HEK293 (cell line): Measurements from ENCODE around the gene POLR2E.
A peak's percentile ranks its signal among the peaks of the same experiment; 100 is the strongest.

ENCODE experiments used
- CTCF ChIA-PET: fragments of 350-600 bp; formaldehyde crosslinking; extraction: SDS; loops from one replicate; lab custom pipeline; 2021; ENCODE audit warnings: antibody characterized with exemption; lab: Yijun Ruan, JAX
- POLR2A ChIA-PET: fragments of 300-600 bp; formaldehyde crosslinking; extraction: SDS; loops from one replicate; lab custom pipeline; 2020; ENCODE audit warnings: antibody characterized with exemption, inconsistent platforms; lab: Yijun Ruan, JAX
- H3K27ac ChIP-seq: fragments of 200-500 bp; sonication (Bioruptor generic); 2 replicates; pipeline ENCODE4 v1.5.1; 2014; ENCODE audit warnings: low read depth, low read length, control low read depth, inconsistent platforms; ENCODE audit errors: extremely low read depth
- H3K36me3 ChIP-seq, 2 experiments: fragments of 200-500 bp in 1 of 2; sonication (Bioruptor generic) in 1 of 2; 1 replicate in 1 of 2; 2 replicates in 1 of 2; pipeline ENCODE4 v1.5.1; 2014 to 2017; ENCODE audit warnings: inconsistent platforms in 2 of 2, low read length in 2 of 2; ENCODE audit not compliant: control insufficient read depth in 2 of 2, insufficient read depth in 1 of 2
- H3K4me1 ChIP-seq: fragments of 200-500 bp; sonication (Bioruptor generic); 2 replicates; pipeline ENCODE4 v1.5.1; 2014; ENCODE audit warnings: mild to moderate bottlenecking, low read length, inconsistent platforms; ENCODE audit not compliant: control insufficient read depth, insufficient read depth
- H3K4me3 ChIP-seq: 2 replicates; pipeline ENCODE4 v1.5.1; 2011; ENCODE audit warnings: low read depth, mild to moderate bottlenecking, control low read depth, low read length, moderate library complexity
- H3K9me3 ChIP-seq: fragments of 200-500 bp; sonication (Bioruptor generic); 2 replicates; pipeline ENCODE4 v1.5.1; 2014; ENCODE audit warnings: low read depth, low read length, inconsistent platforms; ENCODE audit not compliant: control insufficient read depth, insufficient read depth
- ATF2 ChIP-seq: fragments of 450-650 bp; formaldehyde crosslinking; IDR thresholded peaks from 2 replicates; pipeline ENCODE4 v1.5.1; 2016; ENCODE audit warnings: missing biosample characterization, missing genetic modification characterization, low read depth
- CTCF ChIP-seq: fragments of 450-650 bp; formaldehyde crosslinking; IDR thresholded peaks from 2 replicates; pipeline ENCODE4 v1.5.1; 2016; ENCODE audit warnings: missing biosample characterization, missing genetic modification characterization
- GLIS1 ChIP-seq: fragments of 450-650 bp; formaldehyde crosslinking; IDR thresholded peaks from 2 replicates; pipeline ENCODE4 v1.5.1; 2016; ENCODE audit warnings: missing biosample characterization, missing genetic modification characterization
- PATZ1 ChIP-seq: fragments of 450-650 bp; formaldehyde crosslinking; IDR thresholded peaks from 2 replicates; pipeline ENCODE4 v1.5.1; 2016; ENCODE audit warnings: missing biosample characterization, missing genetic modification characterization
- SCRT1 ChIP-seq: fragments of 450-650 bp; formaldehyde crosslinking; IDR thresholded peaks from 2 replicates; pipeline ENCODE4 v1.5.1; 2016; ENCODE audit warnings: missing biosample characterization, missing genetic modification characterization, borderline replicate concordance
- SCRT2 ChIP-seq: fragments of 450-650 bp; formaldehyde crosslinking; IDR thresholded peaks from 2 replicates; pipeline ENCODE4 v1.5.1; 2016; ENCODE audit warnings: missing biosample characterization, missing genetic modification characterization
- ZBTB20 ChIP-seq: fragments of 450-650 bp; formaldehyde crosslinking; IDR thresholded peaks from 2 replicates; pipeline ENCODE4 v1.5.1; 2016; ENCODE audit warnings: missing biosample characterization, missing genetic modification characterization
- ZNF10 ChIP-seq: fragments of 450-650 bp; formaldehyde crosslinking; IDR thresholded peaks from 2 replicates; pipeline ENCODE4 v1.5.1; 2017; ENCODE audit warnings: missing biosample characterization, missing genetic modification characterization
- ZNF114 ChIP-seq: fragments of 450-650 bp; formaldehyde crosslinking; IDR thresholded peaks from 2 replicates; pipeline ENCODE4 v1.5.0; 2017; ENCODE audit warnings: missing biosample characterization, missing genetic modification characterization
- ZNF138 ChIP-seq: fragments of 450-650 bp; formaldehyde crosslinking; IDR thresholded peaks from 2 replicates; pipeline ENCODE4 v1.5.1; 2016; ENCODE audit warnings: missing biosample characterization, missing genetic modification characterization, borderline replicate concordance
- ZNF174 ChIP-seq: fragments of 450-650 bp; formaldehyde crosslinking; IDR thresholded peaks from 2 replicates; pipeline ENCODE4 v1.5.0; 2017; ENCODE audit warnings: missing biosample characterization, mild to moderate bottlenecking, missing genetic modification characterization
- ZNF311 ChIP-seq: fragments of 450-650 bp; formaldehyde crosslinking; IDR thresholded peaks from 2 replicates; pipeline ENCODE4 v1.5.1; 2017; ENCODE audit warnings: missing biosample characterization, missing genetic modification characterization, borderline replicate concordance
- ZNF416 ChIP-seq: fragments of 450-650 bp; formaldehyde crosslinking; IDR thresholded peaks from 2 replicates; pipeline ENCODE4 v1.5.1; 2016; ENCODE audit warnings: missing biosample characterization, missing genetic modification characterization
- ZNF510 ChIP-seq: fragments of 450-650 bp; formaldehyde crosslinking; IDR thresholded peaks from 2 replicates; pipeline ENCODE4 v1.5.1; 2018; ENCODE audit warnings: mild to moderate bottlenecking, missing genetic modification characterization, missing biosample characterization; ENCODE audit not compliant: insufficient replicate concordance
- ZNF549 ChIP-seq: fragments of 450-650 bp; IDR thresholded peaks from 2 replicates; pipeline ENCODE4 v1.5.1; 2018; ENCODE audit warnings: missing biosample characterization, missing genetic modification characterization, mild to moderate bottlenecking, inconsistent platforms, moderate library complexity
- ZNF558 ChIP-seq: fragments of 450-650 bp; formaldehyde crosslinking; IDR thresholded peaks from 2 replicates; pipeline ENCODE4 v1.5.1; 2016; ENCODE audit warnings: missing biosample characterization, missing genetic modification characterization
- ZNF704 ChIP-seq: fragments of 450-650 bp; formaldehyde crosslinking; IDR thresholded peaks from 2 replicates; pipeline ENCODE4 v1.5.1; 2016; ENCODE audit warnings: missing biosample characterization, missing genetic modification characterization
- ZNF76 ChIP-seq: fragments of 450-650 bp; formaldehyde crosslinking; IDR thresholded peaks from 2 replicates; pipeline ENCODE4; 2016; ENCODE audit warnings: low read depth, missing biosample characterization, missing genetic modification characterization, borderline replicate concordance
- ZNF785 ChIP-seq: fragments of 450-650 bp; formaldehyde crosslinking; IDR thresholded peaks from 2 replicates; pipeline ENCODE4 v1.5.1; 2016; ENCODE audit warnings: missing biosample characterization, missing genetic modification characterization
- ZSCAN18 ChIP-seq: fragments of 450-650 bp; formaldehyde crosslinking; IDR thresholded peaks from 2 replicates; pipeline ENCODE4 v1.5.1; 2016; ENCODE audit warnings: missing biosample characterization, missing genetic modification characterization
- ZSCAN5A ChIP-seq: fragments of 450-650 bp; formaldehyde crosslinking; IDR thresholded peaks from 2 replicates; pipeline ENCODE4 v1.5.1; 2016; ENCODE audit warnings: missing biosample characterization, missing genetic modification characterization

POLR2E gene

GRCh38 chr19:1041835-1042685 is 53.1 kb downstream of the POLR2E start (continued):
- TF ChIP-seq ATF2 (tag by site-specific recombination) (no peak), ZSCAN18 (tag by site-specific recombination) (no peak), ZSCAN5A (tag by site-specific recombination) (0 out of 2 replicates have a peak, but pooled peaks have one; percentile 22), ZNF174 (tag by site-specific recombination) (no peak), ZNF558 (tag by site-specific recombination) (no peak), SCRT1 (no peak), ZNF416 (no peak)

- Histone ChIP-seq H3K27ac (no peak overlapping the region), H3K36me3 (peaks cover 0 to 17% of the 10 kb centered on the region in 2 experiments; a peak in 2 of 3 replicates), H3K4me3 (no peak overlapping the region), H3K9me3 (no peaks in the 10 kb centered on the region), H3K4me1 (no peaks in the 10 kb centered on the region; the same call in 1 of the 2 replicates)
- ChIA-PET POLR2A (interaction anchor here (1.1 to 5.8 kb wide), 2 partner anchors 14 to 22 kb away, joined by 3 to 60 read pairs; partner anchors contain the start of gene CNN2), CTCF (interaction anchor here (1.4 kb wide), 1 partner anchor 24 kb away, joined by 6 read pairs; no protein-coding TSS in a partner anchor)
- TF ChIP-seq ZBTB20 (tag by site-specific recombination): no peak
- TF ChIP-seq ZNF10 (tag by site-specific recombination): 0 out of 2 replicates have a peak, but pooled peaks have one; percentile 13
- TF ChIP-seq ZNF114: no peak
- TF ChIP-seq ZNF311 (tag by site-specific recombination): no peak
- TF ChIP-seq ATF2 (tag by site-specific recombination): no peak
- no peak for TF ChIP-seq ZNF785 (tag by site-specific recombination)
- TF ChIP-seq ZNF704 (tag by site-specific recombination): no peak
- TF ChIP-seq ZNF510: no peak
- TF ChIP-seq GLIS1 (tag by site-specific recombination): peak; percentile 32
- no peak for TF ChIP-seq ZNF138 (tag by site-specific recombination)
- no peak for TF ChIP-seq CTCF (tag by site-specific recombination)
- peak; percentile 67 for TF ChIP-seq PATZ1 (tag by site-specific recombination)
- TF ChIP-seq ZNF76 (tag by site-specific recombination): no peak
- TF ChIP-seq ZNF549 (tag by site-specific recombination): no peak
- no peak for TF ChIP-seq SCRT2 (tag by site-specific recombination)
These were observed 53.8 kb downstream of the POLR2E start for GRCh38 chr19:1041272-1041834.
